Nasal cavity respiratory epithelium epithelial cell of viscerocranial mucosa (primary cell): ENCODE results near the gene ACTG1. TPM values are rescaled to one million over a fixed set of nuclear protein-coding genes. Genes with fewer than 3 reads are reported as not detected.

Experiments used
- total RNA-seq: library from RNA; depleted of rRNA; stranded (reverse); fragments of >200 nt; gene quantifications from 2 replicates; pipeline ENCODE4 v1.2.3, GENCODE V29; 2014

ACTG1 gene
- total RNA-seq: 5,054 and 5,058 TPM in 2 replicates

DNA sequence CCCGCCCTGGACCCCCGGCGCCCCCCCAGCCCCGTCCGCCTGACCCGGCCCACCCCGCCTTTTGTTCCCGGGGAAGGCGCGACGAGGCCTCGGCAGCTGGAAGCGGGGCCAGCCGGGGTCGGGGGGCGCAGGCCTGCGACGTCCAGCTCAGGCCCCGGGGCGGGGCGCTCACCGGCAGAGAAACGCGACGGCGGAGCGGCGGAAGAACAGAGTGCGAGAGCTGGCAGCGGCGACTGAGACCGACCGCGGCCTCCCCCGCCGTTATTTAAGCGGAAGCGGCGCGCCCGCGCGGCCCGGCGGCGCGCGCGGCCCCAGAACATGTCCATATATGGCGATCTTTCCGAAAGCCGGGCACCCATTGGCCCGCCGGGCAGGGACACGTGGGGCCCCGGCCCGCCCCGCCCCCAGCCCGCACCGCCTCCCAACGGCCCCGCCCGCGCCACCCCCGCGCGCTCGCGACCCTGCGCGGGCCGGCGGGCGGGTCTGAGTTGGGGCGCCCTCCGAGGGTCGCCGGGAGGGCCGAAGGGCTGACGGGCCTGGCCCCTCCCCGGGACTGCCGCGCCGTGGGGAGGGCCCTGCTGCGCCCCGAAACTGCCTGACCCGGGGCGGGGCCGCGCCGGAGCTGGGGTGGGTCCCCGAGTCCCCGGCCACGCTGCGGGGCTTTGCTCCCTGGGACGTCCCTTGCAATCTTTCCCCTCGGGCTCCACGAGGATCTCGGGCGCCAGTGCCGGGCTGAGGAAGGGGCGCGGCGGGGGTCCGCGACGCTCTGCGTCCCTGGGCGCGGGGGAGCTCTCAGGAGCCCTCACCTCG lies at the start of gene ACTG1:
ACTG1 (minus strand) TSS at position 238 of the 810 bp plus-strand sequence. CDS start 445 bp downstream, outside the sequence.

DNA sequence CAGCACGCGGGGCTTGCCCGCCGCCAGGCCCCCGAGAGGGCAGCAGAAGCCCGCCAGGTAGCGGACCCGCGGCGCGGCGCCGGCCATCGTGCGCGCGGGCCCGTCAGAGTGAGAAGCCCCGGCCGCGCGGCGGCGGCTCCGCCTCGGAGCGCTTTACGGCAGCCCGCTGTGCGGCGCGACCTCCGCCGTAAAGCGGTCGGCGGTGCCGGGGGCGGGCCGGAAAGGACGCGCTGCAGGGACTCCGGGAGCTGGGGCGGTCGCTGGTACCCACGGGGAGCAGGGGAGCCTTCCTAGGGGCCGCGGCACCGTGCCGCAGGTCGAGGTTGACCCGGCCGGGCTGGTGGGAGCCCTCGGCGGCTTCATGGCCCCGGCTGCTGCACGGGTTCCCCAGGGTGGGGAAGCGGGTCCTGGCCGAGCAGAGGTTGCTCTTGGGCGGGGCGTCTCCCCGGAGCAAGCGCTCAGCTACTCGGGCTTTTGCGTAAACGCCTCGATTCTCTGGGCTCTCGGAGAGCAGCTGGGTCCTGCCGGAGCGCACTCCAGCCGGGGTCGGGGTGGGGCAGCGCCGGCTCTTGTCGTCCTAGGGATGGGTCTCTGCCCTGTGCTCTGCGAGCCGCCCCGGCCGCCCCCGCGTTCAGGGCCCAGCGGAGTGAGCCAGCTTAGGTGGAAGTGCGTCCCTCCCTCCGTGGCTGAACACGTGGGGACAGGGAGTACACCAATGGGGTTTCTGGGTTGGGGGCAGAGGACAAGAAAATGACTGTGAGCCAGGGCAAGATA lies 39.8 kb upstream of the ACTG1 start, which contains the start of gene FAAP100:
FAAP100 (minus strand) TSS at position 110 of the 774 bp plus-strand sequence; CDS start at position 87, 23 bp downstream.

DNA sequence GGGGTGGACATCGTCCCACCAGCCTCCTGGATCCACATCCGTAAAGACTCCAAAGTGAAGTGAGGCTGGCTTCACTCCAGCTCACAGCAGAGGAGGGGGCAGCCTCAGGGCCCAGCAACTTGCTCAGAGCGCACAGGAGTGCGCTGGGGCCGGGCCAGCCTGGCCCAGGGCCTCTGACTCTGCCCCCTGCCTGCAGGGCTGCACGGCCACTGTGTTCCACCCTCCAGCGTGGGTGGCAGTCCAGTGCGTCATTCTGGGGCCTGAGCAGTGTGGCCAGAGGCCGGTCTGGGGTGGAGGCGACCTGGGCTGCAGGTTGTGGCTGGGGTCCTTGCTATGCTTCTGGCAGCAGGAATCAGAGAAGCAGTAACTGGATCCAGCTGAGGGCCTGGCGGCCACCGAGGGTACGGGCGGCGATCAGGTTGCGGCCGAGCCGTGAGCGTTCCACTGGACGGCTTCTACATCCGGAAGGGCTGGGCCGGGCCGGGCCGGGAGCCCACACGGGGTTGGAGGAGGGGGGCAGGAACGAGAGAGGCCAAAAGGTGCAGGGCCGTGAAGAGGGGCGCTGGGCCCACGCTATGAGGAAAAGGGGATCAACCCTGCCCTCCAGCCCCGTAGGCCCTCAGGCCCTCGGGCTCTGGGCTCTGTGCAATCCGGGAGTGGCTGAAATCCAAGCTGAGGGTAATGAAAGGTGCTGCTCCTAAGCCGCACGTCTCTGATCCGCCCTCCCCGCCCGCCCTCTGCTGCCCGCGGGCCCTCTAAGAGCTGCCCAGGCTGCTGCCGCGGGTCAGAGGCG lies 15.2 kb upstream of the ACTG1 start, which contains the start of gene FSCN2:
FSCN2 (plus strand) TSS at position 787 of the 793 bp plus-strand sequence. CDS start 155 bp downstream, outside the sequence.

Other genes starting within 250 kb of the ACTG1 start
- gene SLC38A10, start 217.5 kb downstream of the ACTG1 start, total RNA-seq: 35.2 and 81.4 TPM in 2 replicates
- gene BAHCC1, start 117.3 kb downstream of the ACTG1 start, total RNA-seq: 0.68 and 7.5 TPM in 2 replicates
- 0.34 and 0.78 TPM in 2 replicates for gene FSCN2, start 15.6 kb upstream of the ACTG1 start, total RNA-seq
- 15.4 and 18.1 TPM in 2 replicates for gene FAAP100, start 39.6 kb upstream of the ACTG1 start, total RNA-seq
- gene NPLOC4, start 124.3 kb upstream of the ACTG1 start, total RNA-seq: 59.5 and 93.4 TPM in 2 replicates
- gene TSPAN10, start 124.4 kb upstream of the ACTG1 start, total RNA-seq: 0.68 and 3.2 TPM in 2 replicates
- gene PDE6G, start 143.7 kb upstream of the ACTG1 start, total RNA-seq: 0.21 TPM in 1 of 2 replicates, not detected in the other
- gene OXLD1, start 153.8 kb upstream of the ACTG1 start, total RNA-seq: 31.8 and 64.9 TPM in 2 replicates
- 9.9 and 13.0 TPM in 2 replicates for gene CCDC137, start 153.9 kb upstream of the ACTG1 start, total RNA-seq
- 12.7 and 23.2 TPM in 2 replicates for gene ARL16, start 171.0 kb upstream of the ACTG1 start, total RNA-seq
- gene HGS, start 171.2 kb upstream of the ACTG1 start, total RNA-seq: 72.5 and 120 TPM in 2 replicates
- gene MRPL12, start 190.6 kb upstream of the ACTG1 start, total RNA-seq: 14.0 and 15.7 TPM in 2 replicates
- 14.4 and 24.3 TPM in 2 replicates for gene SLC25A10, start 199.5 kb upstream of the ACTG1 start, total RNA-seq